GM13977 (cell line): ENCODE data around the gene BEAN1.

Experiments
- DNase-seq: peaks from one replicate; pipeline ENCODE4 v3.0.0; 2012; ENCODE audit warnings: low spot score
- in situ Hi-C: fragments of 300-500 bp; cut with MboI; formaldehyde crosslinking; loops from one replicate; pipeline ENCODE4 v1.12.0; 2022; ENCODE audit warnings: low sequenced_read_pairs, low pct_unique_long_range_greater_than_20kb, mixed read lengths, inconsistent platforms; ENCODE audit not compliant: unreplicated experiment
- TF ChIP-seq, protein P1 (sequence below): IDR thresholded peaks from 2 replicates; pipeline ENCODE4 v1.5.1; 2012; ENCODE audit warnings: mild to moderate bottlenecking, control low read depth; ENCODE audit not compliant: insufficient read depth; ENCODE audit errors: extremely low read depth, missing control alignments

The BEAN1 gene

DNA sequence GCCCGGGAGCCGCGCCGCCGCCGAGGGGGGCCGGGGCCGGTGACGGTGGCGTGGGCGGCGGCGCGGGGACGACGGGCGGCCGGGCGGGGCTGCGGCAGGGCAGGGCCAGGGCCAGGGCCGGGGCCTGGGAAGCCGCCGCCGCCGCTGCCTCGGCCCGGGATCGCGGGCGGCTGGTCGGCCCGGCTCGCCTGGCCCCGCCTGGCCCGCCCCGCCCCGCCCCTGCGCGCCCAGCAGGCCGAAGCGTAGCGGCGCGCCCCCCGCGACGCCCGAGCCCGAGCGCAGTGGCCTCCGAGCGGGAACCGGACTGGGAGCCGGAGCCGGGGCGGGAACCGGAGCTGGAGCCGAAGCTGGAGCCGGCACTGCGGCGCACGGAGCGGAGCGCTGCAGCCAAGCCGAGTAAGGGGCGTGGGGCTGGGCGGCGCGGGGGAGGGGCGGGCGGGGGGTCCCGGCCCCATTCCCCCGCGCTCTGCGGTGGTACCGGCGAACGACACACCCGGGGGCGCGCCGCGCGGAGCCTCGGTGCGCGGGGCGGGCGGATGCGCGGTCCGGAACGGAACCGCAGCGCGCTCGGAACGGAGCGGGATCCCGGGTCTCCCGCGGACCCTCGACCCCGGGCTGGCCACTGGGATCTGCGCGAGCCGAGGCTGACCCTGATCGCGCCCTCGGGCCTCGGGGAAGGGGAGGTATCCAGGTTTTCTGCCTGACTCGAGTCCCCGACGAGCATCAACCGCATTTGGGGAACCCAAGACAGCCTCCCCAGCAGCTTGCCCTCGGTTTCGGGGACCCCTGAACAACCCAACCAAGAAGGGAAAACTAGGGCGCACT lies at the start of gene BEAN1:
BEAN1 (plus strand) TSS at position 260 of the 825 bp plus-strand sequence. CDS start 10,382 bp downstream, outside the sequence.
- in situ Hi-C loops: no loop called here
- DNase-seq: peak; percentile 52
- TF ChIP-seq, protein P1, sequence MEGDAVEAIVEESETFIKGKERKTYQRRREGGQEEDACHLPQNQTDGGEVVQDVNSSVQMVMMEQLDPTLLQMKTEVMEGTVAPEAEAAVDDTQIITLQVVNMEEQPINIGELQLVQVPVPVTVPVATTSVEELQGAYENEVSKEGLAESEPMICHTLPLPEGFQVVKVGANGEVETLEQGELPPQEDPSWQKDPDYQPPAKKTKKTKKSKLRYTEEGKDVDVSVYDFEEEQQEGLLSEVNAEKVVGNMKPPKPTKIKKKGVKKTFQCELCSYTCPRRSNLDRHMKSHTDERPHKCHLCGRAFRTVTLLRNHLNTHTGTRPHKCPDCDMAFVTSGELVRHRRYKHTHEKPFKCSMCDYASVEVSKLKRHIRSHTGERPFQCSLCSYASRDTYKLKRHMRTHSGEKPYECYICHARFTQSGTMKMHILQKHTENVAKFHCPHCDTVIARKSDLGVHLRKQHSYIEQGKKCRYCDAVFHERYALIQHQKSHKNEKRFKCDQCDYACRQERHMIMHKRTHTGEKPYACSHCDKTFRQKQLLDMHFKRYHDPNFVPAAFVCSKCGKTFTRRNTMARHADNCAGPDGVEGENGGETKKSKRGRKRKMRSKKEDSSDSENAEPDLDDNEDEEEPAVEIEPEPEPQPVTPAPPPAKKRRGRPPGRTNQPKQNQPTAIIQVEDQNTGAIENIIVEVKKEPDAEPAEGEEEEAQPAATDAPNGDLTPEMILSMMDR: no peak

- DNase-seq: no peak
- in situ Hi-C loops: no loop called here
- TF ChIP-seq, protein P1: no peak
These were observed 49.8 kb upstream of the BEAN1 start for GRCh38 chr16:66377324-66377723.

DNA sequence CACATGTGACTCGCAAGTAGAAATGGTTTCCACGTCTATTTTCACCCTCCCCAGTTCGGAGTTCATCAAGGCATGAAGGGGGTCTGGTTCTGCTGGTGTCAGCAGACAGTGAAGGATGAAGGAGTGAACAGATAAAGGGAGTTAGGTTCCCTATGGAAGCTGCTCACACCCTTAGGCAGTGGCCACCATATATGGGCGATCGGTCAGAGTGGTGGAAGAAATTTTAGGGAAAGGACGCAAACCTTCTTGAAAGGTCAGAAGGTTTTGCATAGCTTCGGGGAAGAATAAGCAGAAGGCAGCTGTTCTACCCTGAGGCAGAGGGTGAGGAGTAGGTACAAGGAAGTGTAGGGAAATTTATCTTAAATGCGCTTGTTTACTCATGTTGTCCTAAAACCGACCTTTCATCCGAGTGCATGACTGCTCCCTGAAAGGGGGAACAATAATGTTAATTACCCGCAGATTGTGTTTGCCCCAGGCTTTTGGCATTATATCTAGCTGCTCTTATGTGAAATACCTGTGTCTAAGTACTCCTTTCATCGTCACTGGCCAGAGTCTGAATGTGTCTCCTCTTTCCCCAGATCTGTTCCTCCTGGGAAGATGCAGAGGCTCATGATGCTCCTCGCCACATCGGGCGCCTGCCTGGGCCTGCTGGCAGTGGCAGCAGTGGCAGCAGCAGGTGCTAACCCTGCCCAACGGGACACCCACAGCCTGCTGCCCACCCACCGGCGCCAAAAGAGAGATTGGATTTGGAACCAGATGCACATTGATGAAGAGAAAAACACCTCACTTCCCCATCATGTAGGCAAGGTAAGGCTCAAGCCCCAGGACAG lies 48.1 kb upstream of the BEAN1 start:
- TF ChIP-seq, protein P1: no peak
- no peak for DNase-seq
- in situ Hi-C loops: no loop called here

DNA sequence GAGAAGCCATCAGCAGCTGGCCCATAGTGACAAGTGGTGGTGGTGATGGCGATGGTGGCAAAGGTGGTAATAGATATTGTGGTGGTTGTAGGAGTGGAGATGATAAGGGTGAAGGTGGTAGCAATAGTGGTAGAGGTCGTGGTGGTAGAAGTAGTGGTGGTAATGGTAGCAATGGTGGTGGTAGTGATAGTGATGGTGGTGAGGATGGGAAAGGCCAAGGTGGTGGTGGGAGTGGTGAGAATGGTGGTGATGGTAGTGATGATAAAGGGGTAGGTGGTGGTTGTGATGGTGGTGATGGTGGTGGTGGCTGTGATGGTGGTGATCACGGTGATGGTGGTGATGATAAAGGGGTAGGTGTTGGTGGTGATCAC lies 47.5 kb upstream of the BEAN1 start:
- DNase-seq: no peak

GRCh38 chr16:66380421-66380820 lies 46.7 kb upstream of the BEAN1 start:
- TF ChIP-seq, protein P1: no peak
- DNase-seq: no peak
- in situ Hi-C loops: no loop called here

More for the DNA sequence above, 47.5 kb upstream of the BEAN1 start:
- in situ Hi-C loops: no loop called here
- TF ChIP-seq, protein P1: no peak

DNA sequence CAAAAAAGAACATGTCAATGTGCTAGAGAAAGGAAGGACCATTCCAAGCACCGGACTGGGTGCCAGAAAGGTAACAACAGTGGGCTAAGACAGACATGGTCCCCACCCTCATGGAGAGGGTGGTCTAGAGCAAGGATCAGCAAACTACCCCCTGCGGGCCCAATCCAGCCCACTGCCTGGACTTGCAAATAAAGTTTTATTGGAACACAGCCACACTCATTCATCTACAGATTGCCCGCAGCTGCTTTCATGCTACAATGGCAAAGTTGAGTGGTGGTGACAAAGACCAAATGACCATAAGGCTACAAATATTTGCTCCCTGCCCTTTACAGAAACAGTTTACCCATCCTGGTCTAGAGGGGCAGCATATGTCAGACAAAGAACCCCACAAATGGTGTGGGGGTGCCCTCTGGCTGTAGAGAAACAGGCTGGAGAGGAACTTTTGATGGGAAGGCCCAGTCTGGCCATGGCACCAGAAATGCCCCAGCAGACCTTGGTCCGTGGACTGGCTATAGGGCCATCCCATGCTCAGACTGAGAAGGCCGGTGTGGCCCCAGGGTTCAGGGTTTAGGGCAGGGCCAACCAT lies 45.4 kb upstream of the BEAN1 start:
- DNase-seq: no peak
- in situ Hi-C loops: no loop called here

More for the DNA sequence above, 45.4 kb upstream of the BEAN1 start:
- TF ChIP-seq, protein P1: no peak
